Endothelial cell of umbilical vein (primary cell): Measurements from ENCODE around the gene UNC119B. TPM values are rescaled to one million over a fixed set of nuclear protein-coding genes. Genes with fewer than 3 reads are reported as not detected.
"Not testable (repeated sequence)": the region's sequence is repeated elsewhere in the genome, so short reads cannot be mapped to it uniquely, and the experiment has no call there.

Experiments used
- BruUV-seq: library from RNA; stranded (reverse); fragments of 400-500 nt; replicated peaks from 2 replicates; lab custom pipeline; 2021; lab: Mats Ljungman, UMichigan
- CTCF ChIA-PET: fragments of 300-600, 350-600 bp; sonication (Branson Sonifier 250); formaldehyde crosslinking; loops from one replicate; lab custom pipeline; 2021; ENCODE audit warnings: antibody characterized with exemption, inconsistent platforms; lab: Charles Lee
- POLR2A ChIA-PET: fragments of 300-600, 350-600 bp; sonication (Branson Sonifier 250); formaldehyde crosslinking; loops from one replicate; lab custom pipeline; 2021; ENCODE audit warnings: antibody characterized with exemption, inconsistent platforms; lab: Charles Lee
- DNase-seq: peaks from one replicate; pipeline ENCODE4 v3.0.0-alpha.2; 2011; ENCODE audit warnings: low read depth, low spot score
- FAIRE-seq: peaks from 2 replicates; lab custom pipeline; 2011; peaks lifted over from hg19 to GRCh38; lab: Jason Lieb, UNC
- H2AFZ ChIP-seq: 2 replicates; pipeline ENCODE4 v1.6.0; 2012; ENCODE audit warnings: low read depth, low read length, control low read depth, inconsistent platforms
- H3K27ac ChIP-seq: 2 replicates; pipeline ENCODE4 v1.5.1; 2011; ENCODE audit warnings: low read depth, mild to moderate bottlenecking, control low read depth, low read length, moderate library complexity; ENCODE audit not compliant: insufficient read depth
- H3K27me3 ChIP-seq, 2 experiments: 2 replicates each; pipeline versions ENCODE4 v1.6.0 to v1.6.1; 2011; ENCODE audit warnings: low read length in 2 of 2, mixed read lengths in 1 of 2; ENCODE audit not compliant: control insufficient read depth in 2 of 2, insufficient read depth in 2 of 2
- H3K36me3 ChIP-seq, 2 experiments: 2 replicates in 1 of 2; 3 replicates in 1 of 2; pipeline ENCODE4 v1.5.1; 2011; ENCODE audit warnings: low read length in 2 of 2, mild to moderate bottlenecking in 1 of 2, moderate library complexity in 1 of 2; ENCODE audit not compliant: control insufficient read depth in 2 of 2, insufficient read depth in 2 of 2; ENCODE audit errors: extremely low read depth in 1 of 2
- H3K4me1 ChIP-seq: 3 replicates; pipeline ENCODE4 v1.5.1; 2011; ENCODE audit warnings: mild to moderate bottlenecking, low read length; ENCODE audit not compliant: control insufficient read depth, insufficient read depth; ENCODE audit errors: extremely low read depth
- H3K4me2 ChIP-seq: 2 replicates; pipeline ENCODE4 v1.6.1; 2011; ENCODE audit warnings: low read length, control low read depth, mixed read lengths; ENCODE audit not compliant: insufficient read depth
- H3K4me3 ChIP-seq, 3 experiments: fragments of 200-600 bp in 1 of 3; sonication (generic), shearing (Covaris generic) in 1 of 3; replicated peaks in 1 of 3; 2 replicates each; pipeline ENCODE4 v1.5.1; 2011 to 2016; ENCODE audit warnings: control low read depth in 3 of 3, low read length in 3 of 3, mild to moderate bottlenecking in 2 of 3, inconsistent platforms in 1 of 3, low read depth in 1 of 3, moderate library complexity in 1 of 3; ENCODE audit not compliant: insufficient read depth in 1 of 3
- H3K79me2 ChIP-seq: 2 replicates; pipeline ENCODE4 v1.6.0; 2012; ENCODE audit warnings: low read length, inconsistent platforms; ENCODE audit not compliant: control insufficient read depth, insufficient read depth
- H3K9ac ChIP-seq: replicated peaks from 2 replicates; pipeline ENCODE3; 2011; ENCODE audit warnings: low read length, control low read depth; ENCODE audit not compliant: insufficient read depth; ENCODE audit errors: extremely low read depth
- H3K9me1 ChIP-seq: replicated peaks from 3 replicates; pipeline ENCODE4 v1.6.0; 2011; ENCODE audit warnings: mild to moderate bottlenecking, low read length; ENCODE audit not compliant: control insufficient read depth, insufficient read depth; ENCODE audit errors: extremely low read depth
- H3K9me3 ChIP-seq: replicated peaks from 2 replicates; pipeline ENCODE4 v1.5.1; 2012; ENCODE audit warnings: low read length, inconsistent platforms; ENCODE audit not compliant: control insufficient read depth, insufficient read depth
- H4K20me1 ChIP-seq: replicated peaks from 2 replicates; pipeline ENCODE3; 2011; ENCODE audit warnings: mild to moderate bottlenecking, low read length; ENCODE audit not compliant: control insufficient read depth, insufficient read depth; ENCODE audit errors: extremely low read depth
- EZH2 ChIP-seq: IDR thresholded peaks from 2 replicates; pipeline ENCODE4 v1.6.1; 2012; ENCODE audit warnings: borderline replicate concordance, low read depth, mild to moderate bottlenecking, moderate library complexity, low read length, inconsistent platforms; ENCODE audit not compliant: severe bottlenecking
- FOS ChIP-seq: IDR thresholded peaks from 2 replicates; pipeline ENCODE4 v1.6.1; 2011; ENCODE audit warnings: mild to moderate bottlenecking, low read length, moderate library complexity, borderline replicate concordance; ENCODE audit not compliant: insufficient read depth
- GATA2 ChIP-seq: IDR thresholded peaks from 2 replicates; pipeline ENCODE4 v1.7.0; 2011; ENCODE audit warnings: low read depth, mild to moderate bottlenecking, moderate library complexity, mixed read lengths, low read length; ENCODE audit not compliant: insufficient read length, insufficient read depth
- JUN ChIP-seq: IDR thresholded peaks from 2 replicates; pipeline ENCODE4 v1.6.1; 2011; ENCODE audit warnings: borderline replicate concordance, low read depth; ENCODE audit not compliant: insufficient read length, insufficient read depth
- MYC ChIP-seq: IDR thresholded peaks from one replicate; pipeline ENCODE4 v1.6.1; 2011; ENCODE audit warnings: mild to moderate bottlenecking, low read depth, low read length
- POLR2A ChIP-seq: IDR thresholded peaks from 2 replicates; pipeline ENCODE4 v1.6.1; 2012; ENCODE audit warnings: low read depth, mild to moderate bottlenecking, control low read depth, low read length
- POLR2AphosphoS5 ChIP-seq: IDR thresholded peaks from 2 replicates; pipeline ENCODE4 v1.6.1; 2012; ENCODE audit warnings: low read depth, mild to moderate bottlenecking, control low read depth, low read length, moderate library complexity; ENCODE audit not compliant: insufficient read depth
- dilution Hi-C: fragments of 300-500 bp; cut with MboI; formaldehyde crosslinking; loops from one replicate; pipeline ENCODE4 v1.15.0; 2019; ENCODE audit warnings: low sequenced_read_pairs; ENCODE audit not compliant: extremely low pct_ligation_motif_present
- intact Hi-C: fragments of 100-400 bp; cut with micrococcal nuclease; formaldehyde crosslinking; loops from one replicate; pipeline ENCODE4 v1.10.0; 2022
- polyA plus RNA-seq, 4 experiments: library from polyadenylated mRNA; depleted of rRNA in 3 of 4; stranded (reverse) in 3 of 4; unstranded in 1 of 4; fragments of >200 nt; gene quantifications; 2 replicates each; pipeline versions ENCODE4 v1.2.1 to v1.2.3, GENCODE V29; 2011 to 2012; ENCODE audit warnings: missing spikeins in 1 of 4
- total RNA-seq: library from RNA; stranded (reverse); gene quantifications from 2 replicates; pipeline ENCODE4 v1.2.3, GENCODE V29; 2021
- TF ChIP-seq, protein P1 (sequence below): IDR thresholded peaks from 2 replicates; pipeline ENCODE4 v1.6.1; 2011; ENCODE audit not compliant: insufficient read depth, insufficient read length
- TF ChIP-seq, protein P2 (sequence below), 2 donors: IDR thresholded peaks; 1 replicate in 1 of 2; 2 replicates in 1 of 2; pipeline ENCODE4 v1.5.1; 2011; ENCODE audit warnings: low read length in 2 of 2, mild to moderate bottlenecking in 2 of 2, moderate library complexity in 2 of 2, control low read depth in 1 of 2, inconsistent platforms in 1 of 2, low read depth in 1 of 2; ENCODE audit not compliant: insufficient read depth in 1 of 2; ENCODE audit errors: extremely low read depth in 1 of 2

Gene UNC119B
- total and polyA plus RNA-seq, 2 donors (not counting 3 experiments of a cell fraction or from before 2014, with no cell fraction given), result 23.1 to 33.7 TPM

DNA sequence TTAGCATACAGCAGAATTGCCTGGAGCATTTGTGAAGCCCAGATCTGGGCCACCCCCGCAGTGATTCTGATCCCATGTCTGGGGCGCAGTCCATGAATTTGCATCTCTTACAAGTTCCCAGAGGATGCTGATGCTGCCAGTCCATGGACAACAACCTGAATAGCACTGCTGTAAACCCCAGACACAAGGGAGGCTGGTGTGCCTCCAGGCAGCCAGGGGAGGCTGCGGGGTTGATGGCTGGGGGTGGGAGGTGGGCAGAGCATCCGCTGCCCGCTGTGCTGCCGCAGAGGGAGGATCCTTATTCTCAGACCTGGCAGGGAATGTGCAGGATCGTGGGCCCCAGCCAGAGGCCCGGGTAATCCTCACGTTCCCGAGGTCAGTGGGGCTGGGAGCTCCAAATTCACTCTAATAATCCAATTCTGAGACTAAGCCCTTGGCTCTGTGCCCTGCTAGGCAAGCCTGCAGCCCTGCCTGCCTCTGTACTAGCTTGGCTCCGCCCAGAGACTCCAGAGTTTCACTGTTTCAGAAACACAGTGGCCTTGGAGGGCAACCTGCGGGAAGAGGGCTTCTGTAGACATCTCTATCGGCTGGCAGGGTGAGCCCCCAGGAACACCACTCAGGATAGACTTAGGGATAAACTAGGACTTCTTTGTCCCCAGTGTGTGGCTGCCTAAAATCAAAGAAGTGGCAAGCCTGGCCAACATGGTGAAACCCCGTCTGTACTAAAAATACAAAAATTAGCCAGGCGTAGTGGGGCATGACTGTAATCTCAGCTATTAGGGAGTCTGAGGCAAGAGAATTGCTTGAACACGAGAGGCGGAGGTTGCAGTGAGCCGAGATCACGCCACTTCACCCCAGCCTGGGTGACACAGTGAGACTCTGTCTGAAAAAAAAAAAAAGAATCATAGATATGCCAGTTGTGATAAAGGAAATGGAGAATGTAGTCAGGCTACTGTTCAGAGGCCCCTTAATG lies 41.1 kb upstream of the UNC119B start:
- TF ChIP-seq POLR2A, result no peak
- no peak for TF ChIP-seq FOS
- no peak for TF ChIP-seq MYC
- TF ChIP-seq JUN, result no peak
- TF ChIP-seq POLR2AphosphoS5, result no peak
- no peak for TF ChIP-seq GATA2
- TF ChIP-seq EZH2, result no peak
- TF ChIP-seq, protein P1, sequence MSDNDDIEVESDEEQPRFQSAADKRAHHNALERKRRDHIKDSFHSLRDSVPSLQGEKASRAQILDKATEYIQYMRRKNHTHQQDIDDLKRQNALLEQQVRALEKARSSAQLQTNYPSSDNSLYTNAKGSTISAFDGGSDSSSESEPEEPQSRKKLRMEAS, result no peak
- TF ChIP-seq, protein P2, sequence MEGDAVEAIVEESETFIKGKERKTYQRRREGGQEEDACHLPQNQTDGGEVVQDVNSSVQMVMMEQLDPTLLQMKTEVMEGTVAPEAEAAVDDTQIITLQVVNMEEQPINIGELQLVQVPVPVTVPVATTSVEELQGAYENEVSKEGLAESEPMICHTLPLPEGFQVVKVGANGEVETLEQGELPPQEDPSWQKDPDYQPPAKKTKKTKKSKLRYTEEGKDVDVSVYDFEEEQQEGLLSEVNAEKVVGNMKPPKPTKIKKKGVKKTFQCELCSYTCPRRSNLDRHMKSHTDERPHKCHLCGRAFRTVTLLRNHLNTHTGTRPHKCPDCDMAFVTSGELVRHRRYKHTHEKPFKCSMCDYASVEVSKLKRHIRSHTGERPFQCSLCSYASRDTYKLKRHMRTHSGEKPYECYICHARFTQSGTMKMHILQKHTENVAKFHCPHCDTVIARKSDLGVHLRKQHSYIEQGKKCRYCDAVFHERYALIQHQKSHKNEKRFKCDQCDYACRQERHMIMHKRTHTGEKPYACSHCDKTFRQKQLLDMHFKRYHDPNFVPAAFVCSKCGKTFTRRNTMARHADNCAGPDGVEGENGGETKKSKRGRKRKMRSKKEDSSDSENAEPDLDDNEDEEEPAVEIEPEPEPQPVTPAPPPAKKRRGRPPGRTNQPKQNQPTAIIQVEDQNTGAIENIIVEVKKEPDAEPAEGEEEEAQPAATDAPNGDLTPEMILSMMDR (IDR thresholded peaks at IDR 0.05; ENCODE audit: extremely low read depth in 1 of 2, insufficient read depth in 1 of 2, low read depth in 1 of 2, low read length in 2 of 2), result no peak
- no peaks in the 10 kb centered on the region for H3K9me3 ChIP-seq
- ChIA-PET CTCF (interaction anchor here (1.4 to 3.3 kb wide), 3 partner anchors 9 to 22 kb away, joined by 5 to 13 read pairs (median 5); no protein-coding TSS in a partner anchor), POLR2A (no interaction called here)
- no peaks in the 10 kb centered on the region for H3K4me1 ChIP-seq
- no peaks in the 10 kb centered on the region for H3K27me3 ChIP-seq
- no peak overlapping the region for H3K4me2 ChIP-seq
- H3K27ac ChIP-seq, result no peak overlapping the region
- H3K9me1 ChIP-seq, result no peaks in the 10 kb centered on the region
- dilution Hi-C loops, result no loop called here
- H3K4me3 ChIP-seq, result no peak overlapping the region
- intact Hi-C loops, result no loop called here
- no TSS peak for BruUV-seq
- no peaks in the 10 kb centered on the region for H4K20me1 ChIP-seq
- H3K36me3 ChIP-seq, result no peaks in the 10 kb centered on the region
- no peak overlapping the region for H3K9ac ChIP-seq
- H2AFZ ChIP-seq, result no peak overlapping the region
- no peak for DNase-seq
- no peak for FAIRE-seq
- H3K79me2 ChIP-seq, result no peaks in the 10 kb centered on the region

DNA sequence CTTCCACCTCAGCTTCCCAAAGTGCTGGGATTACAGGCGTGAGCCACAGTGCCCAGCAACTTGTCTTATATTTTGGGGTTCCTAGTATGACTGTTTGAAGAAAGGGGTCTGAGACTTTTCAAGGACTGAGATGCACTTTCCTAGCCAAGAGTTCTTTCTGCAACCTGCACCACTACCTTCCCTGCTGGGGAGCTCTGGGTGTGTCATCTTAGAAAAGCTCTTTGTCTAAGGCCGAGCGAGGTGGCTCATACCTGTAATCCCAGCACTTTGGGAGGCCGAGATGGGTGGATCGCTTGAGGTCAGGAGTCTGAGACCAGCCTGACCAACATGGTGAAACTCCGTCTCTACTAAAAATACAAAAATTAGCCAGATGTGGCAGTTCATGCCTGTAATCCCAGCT lies 40.0 kb upstream of the UNC119B start:
- FAIRE-seq, H3K36me3 ChIP-seq, H3K27me3 ChIP-seq, BruUV-seq, intact Hi-C loops, H3K9me3 ChIP-seq, dilution Hi-C loops, H3K27ac ChIP-seq, H3K79me2 ChIP-seq, H4K20me1 ChIP-seq, H3K4me1 ChIP-seq, H3K4me2 ChIP-seq, DNase-seq, H3K9ac ChIP-seq, H2AFZ ChIP-seq, POLR2A ChIA-PET, H3K9me1 ChIP-seq, H3K4me3 ChIP-seq: not testable (repeated sequence)
- CTCF ChIA-PET, result interaction anchor here (1.4 to 3.3 kb wide), 2 partner anchors 21 to 23 kb away, joined by 5 to 13 read pairs; no protein-coding TSS in a partner anchor
